GM18505 (cell line): ENCODE data around the gene PRKD2.

ENCODE experiments used
- ATAC-seq: cut with Tn5 transposase; IDR thresholded peaks from one replicate; pipeline ENCODE4 v1.9.1; 2021; ENCODE audit not compliant: unreplicated experiment
- POLR2A ChIP-seq: IDR thresholded peaks from 4 replicates; pipeline ENCODE4 v1.6.1; 2011; ENCODE audit warnings: borderline replicate concordance; ENCODE audit not compliant: insufficient read depth, insufficient read length; ENCODE audit errors: extremely low read depth

Gene PRKD2

DNA sequence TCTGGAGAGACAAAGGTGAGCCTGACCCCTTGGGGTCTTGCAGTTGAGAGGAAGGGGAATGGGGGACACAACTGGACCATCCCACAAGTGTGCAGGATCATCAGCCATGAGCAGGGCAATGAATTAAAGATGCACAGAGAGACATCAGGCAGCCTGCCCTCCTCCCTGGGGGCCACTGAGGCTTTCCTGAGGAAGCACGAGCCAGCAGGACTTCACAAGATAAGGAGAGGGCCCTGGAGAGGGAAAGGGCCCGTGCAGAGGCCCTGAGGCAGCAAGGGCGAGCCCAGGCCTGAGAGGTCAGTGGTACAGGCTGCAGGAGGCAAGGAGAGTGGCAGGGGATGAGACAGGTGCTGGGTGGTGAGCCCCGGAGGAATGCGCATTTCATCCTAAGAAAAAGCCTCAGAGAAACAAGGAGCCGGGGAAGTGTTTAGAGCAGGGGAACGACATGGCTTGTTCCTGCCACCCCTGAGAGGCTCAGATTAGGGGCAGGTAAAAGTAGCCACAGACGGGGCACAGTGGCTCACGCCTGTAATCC lies 9.0 kb upstream of the PRKD2 start:
- ATAC-seq: no peak
- TF ChIP-seq POLR2A: no peak

GRCh38 chr19:46725036-46725820 lies 8.3 kb upstream of the PRKD2 start:
- no peak for TF ChIP-seq POLR2A
- ATAC-seq: no peak

DNA sequence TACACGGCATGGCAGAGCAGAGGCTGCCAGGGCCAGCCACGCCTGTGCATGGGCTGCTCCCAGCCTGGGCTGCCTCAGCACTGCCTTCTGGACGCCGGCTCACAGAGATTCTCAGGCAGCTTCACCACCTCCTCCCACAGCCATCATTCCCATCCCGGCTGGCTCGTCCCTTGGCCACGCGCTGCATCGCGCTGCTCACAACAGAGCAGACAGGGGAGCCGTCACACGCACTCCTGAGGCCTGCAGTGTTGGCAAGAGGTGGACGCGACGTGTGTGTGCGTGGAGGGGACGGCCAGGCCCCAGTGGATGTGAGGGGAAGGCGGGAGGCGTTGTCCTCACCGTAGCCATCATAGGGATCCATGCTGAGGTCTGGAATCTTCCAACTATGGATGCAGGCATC lies 7.6 kb upstream of the PRKD2 start:
- no peak for ATAC-seq
- no peak for TF ChIP-seq POLR2A

DNA sequence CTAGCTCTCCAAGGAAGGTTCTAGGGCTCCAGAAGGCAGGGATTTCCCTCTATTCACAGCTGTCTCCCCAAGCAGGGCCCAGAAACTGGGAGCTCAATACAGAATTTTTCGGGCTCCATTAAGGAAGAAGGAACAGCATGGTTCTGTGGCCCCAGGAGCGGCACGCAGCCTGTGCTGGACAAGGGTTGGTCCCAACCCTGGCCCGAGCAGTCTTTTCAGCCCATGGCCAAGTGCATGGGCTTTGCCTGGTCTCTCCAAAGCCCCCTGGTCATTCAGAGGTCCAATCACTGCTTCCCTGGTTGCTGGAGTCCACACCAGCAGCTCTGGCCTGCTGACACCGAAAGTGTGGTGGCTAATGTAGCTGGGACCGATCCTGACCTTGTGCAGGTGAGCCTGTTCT lies 6.6 kb upstream of the PRKD2 start:
- ATAC-seq: no peak
- no peak for TF ChIP-seq POLR2A

DNA sequence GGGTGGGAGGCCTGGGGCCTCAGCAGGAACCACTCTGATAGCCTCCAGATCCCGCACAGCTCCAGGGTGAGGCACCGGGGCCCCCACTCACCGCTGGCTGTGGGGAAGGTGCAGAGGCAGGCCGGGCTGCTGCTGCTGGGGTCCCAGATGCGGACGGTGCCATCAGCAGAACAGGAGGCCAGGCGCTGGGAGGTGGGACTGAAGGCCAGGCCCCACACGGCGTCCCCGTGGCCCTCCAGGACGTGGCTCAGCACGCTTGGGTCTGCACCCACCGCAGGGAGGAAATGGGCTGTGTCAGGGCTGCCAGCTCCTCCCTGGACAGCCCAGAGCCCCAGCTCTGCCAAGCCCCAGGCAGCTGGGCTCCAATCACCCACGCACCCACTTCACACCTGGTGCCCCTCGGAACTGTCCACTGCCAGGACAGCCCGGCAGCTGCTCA lies 6.1 kb upstream of the PRKD2 start:
- ATAC-seq: no peak
- no peak for TF ChIP-seq POLR2A

- ATAC-seq: no peak
- no peak for TF ChIP-seq POLR2A
Measured at GRCh38 chr19:46722421-46723022, 5.6 kb upstream of the PRKD2 start.

- TF ChIP-seq POLR2A: no peak
- ATAC-seq: no peak
Measured at GRCh38 chr19:46722004-46722380, 5.1 kb upstream of the PRKD2 start.

DNA sequence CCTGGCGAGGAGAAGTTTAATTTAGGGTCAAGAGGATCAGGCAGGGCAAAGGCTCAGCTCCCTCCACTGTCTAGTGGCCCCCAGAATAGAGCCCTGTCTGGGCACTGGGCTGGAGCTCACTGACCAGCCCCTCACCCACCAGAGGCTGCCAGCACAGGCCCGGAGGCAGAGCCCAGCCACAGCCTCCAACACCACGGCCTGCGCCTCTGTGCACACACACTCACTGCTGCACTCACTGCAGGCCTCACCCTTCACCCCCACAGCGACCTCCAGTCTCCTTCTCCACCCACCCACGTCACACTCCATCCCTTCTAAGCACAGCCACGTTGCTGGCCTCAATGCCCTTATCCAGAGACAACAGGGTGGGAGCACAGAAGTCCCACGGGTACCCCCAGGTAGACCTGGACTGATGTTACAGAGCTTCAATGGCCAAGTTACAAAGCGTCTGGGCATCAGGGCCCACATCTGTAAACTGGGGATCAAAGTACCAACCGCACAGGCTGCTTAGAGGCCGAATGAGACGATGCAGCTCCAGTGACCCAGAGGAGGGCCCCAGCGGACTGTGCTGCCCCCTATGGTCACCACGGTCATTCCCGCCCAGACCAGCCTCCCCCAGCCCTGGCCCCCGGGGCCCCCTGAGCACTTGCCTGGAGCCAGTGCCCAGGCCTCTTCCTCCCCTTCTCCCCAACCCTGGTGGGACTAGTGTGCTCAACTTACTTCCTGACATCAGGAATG lies 4.5 kb upstream of the PRKD2 start:
- no peak for ATAC-seq
- no peak for TF ChIP-seq POLR2A

- TF ChIP-seq POLR2A: no peak
- ATAC-seq: no peak
Measured at GRCh38 chr19:46720503-46721239, 3.8 kb upstream of the PRKD2 start.

DNA sequence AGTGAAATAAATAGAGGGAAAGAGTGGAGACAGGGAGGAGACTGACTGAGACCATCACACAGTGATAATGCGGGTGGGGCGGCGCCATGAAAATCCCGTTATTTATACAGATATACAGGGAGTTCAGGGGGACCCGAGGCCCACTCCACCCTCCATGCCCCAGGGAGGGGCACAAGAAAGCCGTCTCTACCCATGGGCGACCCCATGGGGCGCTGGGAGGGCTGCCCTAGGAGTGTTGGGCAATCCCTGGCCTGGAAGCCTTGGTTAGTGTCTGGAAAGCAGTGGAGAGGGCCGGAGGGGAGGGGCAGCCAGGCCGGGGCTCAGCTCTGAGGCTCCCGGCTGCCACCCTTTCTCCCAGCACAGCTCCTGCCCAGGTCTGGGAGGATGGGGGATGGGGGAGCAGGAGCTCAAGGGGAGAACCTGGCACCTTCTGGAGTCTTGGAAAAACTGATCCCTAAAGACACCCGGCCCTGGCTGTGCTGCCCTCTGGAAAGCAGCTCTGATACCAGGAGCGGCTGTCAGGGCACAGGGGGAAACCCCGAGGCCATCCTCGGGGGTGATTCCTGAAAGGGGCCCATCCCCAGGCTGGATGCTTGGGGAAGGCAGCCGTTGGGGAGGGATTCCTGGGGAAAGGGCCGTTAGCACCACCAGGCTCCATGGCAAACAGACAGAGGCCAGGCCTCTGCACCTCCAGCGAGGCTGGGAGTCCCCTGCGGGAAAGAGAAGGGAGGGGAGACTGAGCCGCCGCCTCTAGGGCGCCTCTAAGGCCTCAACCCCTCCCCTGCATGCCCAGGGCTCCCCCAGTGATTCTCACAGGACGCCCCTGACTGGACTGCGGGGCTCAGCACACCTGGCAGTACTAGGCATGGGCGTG lies 3.0 kb upstream of the PRKD2 start:
- no peak for TF ChIP-seq POLR2A
- no peak for ATAC-seq

GRCh38 chr19:46718934-46719622 lies 2.2 kb upstream of the PRKD2 start:
- peak; percentile 54 for TF ChIP-seq POLR2A
- no peak for ATAC-seq
